ENCODE data around the gene ZDHHC14.

Gene ZDHHC14

DNA sequence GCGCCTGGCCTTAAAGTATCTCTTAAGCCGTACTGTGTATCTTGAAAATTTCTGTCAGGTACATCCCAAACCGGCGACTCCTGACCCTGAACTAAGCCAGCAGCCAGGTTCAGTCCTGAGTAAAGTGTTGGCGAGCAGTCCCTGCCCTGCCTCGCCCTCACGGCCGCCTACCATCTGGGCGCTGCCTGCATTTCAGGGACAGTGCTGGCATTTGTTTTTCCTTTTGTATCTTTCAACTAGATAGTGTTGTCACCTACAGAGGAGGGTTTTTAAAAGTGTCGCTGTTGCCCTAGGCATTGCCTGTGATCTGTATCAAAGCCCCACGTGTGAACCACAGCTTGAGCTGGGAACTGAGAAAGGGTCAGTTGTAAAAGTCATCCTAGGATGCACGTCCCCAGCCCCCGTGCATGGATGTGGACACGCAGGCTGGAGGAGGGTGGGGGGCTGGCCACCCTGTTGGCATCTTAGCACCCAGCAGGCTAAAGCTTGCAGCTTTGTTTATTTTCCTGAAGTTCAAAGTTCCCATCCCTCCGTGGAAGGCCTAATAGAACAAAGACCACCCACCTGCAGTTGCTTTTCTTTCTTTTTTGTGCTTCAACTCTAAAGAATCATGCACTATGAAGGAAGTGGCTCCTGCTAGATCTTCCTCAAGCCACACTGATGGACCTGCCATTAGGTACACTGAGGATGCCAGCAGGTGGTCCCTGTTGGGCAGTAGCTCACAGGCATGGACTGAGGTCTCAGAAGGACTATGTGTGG, 136.8 kb downstream of the ZDHHC14 start:
- in situ Hi-C loops (cut with HindIII; ENCODE audit: low sequenced_read_pairs): no loop called here
- DNase-seq (ENCODE audit: low read depth, low spot score): no peak
- TF ChIP-seq, protein P1, sequence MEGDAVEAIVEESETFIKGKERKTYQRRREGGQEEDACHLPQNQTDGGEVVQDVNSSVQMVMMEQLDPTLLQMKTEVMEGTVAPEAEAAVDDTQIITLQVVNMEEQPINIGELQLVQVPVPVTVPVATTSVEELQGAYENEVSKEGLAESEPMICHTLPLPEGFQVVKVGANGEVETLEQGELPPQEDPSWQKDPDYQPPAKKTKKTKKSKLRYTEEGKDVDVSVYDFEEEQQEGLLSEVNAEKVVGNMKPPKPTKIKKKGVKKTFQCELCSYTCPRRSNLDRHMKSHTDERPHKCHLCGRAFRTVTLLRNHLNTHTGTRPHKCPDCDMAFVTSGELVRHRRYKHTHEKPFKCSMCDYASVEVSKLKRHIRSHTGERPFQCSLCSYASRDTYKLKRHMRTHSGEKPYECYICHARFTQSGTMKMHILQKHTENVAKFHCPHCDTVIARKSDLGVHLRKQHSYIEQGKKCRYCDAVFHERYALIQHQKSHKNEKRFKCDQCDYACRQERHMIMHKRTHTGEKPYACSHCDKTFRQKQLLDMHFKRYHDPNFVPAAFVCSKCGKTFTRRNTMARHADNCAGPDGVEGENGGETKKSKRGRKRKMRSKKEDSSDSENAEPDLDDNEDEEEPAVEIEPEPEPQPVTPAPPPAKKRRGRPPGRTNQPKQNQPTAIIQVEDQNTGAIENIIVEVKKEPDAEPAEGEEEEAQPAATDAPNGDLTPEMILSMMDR (IDR thresholded peaks at IDR 0.05; ENCODE audit: low read depth, low read length): no peak
- no peak overlapping the region for H3K4me3 ChIP-seq (ENCODE audit: low read depth, low read length)

DNA sequence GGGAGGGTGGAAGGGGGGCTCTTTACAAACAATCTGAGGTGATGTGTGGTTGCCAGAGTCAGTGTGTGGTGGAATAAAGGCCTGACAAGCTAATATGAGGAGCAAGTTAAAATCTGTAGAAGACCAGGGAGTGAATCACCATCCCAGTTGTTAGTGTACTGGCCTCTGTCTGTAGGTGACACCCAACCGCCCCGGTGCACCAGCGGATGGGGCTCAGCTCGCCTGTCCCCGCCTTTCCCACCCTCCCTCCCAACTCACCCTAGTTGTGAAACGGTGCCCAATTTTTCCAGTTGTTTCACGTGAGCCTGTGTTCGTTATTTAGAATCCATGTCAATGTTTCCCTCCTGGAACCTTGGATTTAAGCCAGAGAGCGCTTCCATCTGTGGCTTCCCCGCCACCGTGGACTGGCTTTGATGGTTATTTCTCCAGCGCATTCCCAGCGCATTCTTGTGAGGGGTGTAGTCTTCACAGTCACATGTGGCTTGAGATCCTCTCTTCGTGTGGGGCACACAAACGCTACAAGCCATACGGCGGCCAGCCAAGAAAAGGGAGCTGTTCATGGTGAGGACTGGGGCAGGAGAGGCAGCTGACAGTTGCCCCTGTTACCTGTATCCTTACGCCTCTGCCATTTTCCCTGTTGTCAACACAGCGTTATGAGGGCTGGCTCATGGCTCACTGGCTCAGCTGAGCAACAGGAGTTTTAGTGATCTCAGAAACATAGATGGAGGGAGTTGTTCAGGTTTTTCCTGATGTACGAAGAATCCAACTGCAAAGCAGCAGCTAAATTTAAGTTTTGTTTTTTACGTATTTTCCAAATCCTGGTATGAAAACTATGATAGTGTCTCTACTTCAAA, 137.6 kb downstream of the ZDHHC14 start:
- peak; percentile 13 for DNase-seq (ENCODE audit: low read depth, low spot score)
- in situ Hi-C loops (cut with HindIII; ENCODE audit: low sequenced_read_pairs): no loop called here
- H3K4me3 ChIP-seq (ENCODE audit: low read depth, low read length): no peak overlapping the region
- TF ChIP-seq, protein P1 (IDR thresholded peaks at IDR 0.05; ENCODE audit: low read depth, low read length): no peak

DNA sequence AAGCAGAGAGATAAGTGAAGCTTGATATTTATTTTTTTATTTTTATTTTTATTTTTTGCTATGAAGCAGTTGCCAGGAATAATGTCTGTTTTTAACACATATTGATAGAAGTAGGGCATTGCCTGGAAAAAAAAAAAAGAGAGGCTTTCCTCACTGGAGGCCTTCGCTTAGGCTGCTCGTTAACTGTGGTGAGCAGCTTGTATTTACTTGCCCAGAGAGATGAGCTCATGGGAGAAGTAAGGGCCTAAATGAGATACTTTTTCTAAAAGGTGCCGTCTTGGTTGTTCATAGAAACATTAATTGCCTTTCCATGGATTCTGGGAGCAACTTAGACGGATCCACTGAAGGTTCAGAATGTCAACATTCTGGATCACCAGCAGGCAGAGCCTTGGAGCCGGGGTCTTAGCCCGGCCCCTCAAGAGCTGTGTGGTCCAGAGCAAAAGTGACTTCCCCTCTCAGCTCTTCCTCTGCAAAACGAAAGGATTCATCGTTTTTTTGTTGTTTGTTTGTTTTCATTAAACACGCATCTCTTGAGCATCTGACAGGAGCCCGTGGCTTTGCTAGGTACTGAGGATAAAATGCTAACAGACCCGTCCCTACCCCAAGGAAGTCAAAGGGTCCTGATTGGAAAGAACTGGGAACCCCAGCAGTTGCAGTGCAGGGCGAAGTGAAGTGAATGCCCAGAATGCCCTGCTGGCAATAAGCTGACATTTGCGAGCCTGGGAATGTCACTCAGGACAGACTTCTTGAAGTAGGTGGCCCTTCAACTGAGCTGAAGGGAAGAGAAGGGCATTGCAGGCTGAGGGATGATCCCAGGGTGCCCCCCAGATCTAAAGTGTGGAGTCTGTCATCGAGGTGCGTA, 138.5 kb downstream of the ZDHHC14 start:
- DNase-seq (ENCODE audit: low read depth, low spot score): no peak
- TF ChIP-seq, protein P1 (IDR thresholded peaks at IDR 0.05; ENCODE audit: low read depth, low read length): no peak
- no peak overlapping the region for H3K4me3 ChIP-seq (ENCODE audit: low read depth, low read length)
- in situ Hi-C loops (cut with HindIII; ENCODE audit: low sequenced_read_pairs): no loop called here

DNA sequence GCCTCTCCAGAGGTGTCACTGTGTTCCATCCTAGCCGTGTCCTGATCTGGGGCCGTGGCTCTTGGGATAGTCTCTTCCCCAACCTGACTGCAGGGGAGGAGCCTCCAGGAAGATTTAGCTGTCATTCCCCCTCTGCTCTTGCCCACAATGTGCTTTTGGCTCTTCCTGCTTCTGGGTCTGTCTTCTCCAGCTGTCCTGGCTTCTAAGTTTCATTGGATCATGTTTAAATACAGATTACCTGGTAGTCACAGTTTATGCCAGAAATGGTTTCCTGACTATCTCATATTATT, 139.1 kb downstream of the ZDHHC14 start:
- H3K4me3 ChIP-seq (ENCODE audit: low read depth, low read length): no peak overlapping the region
- in situ Hi-C loops (cut with HindIII; ENCODE audit: low sequenced_read_pairs): no loop called here
- TF ChIP-seq, protein P1 (IDR thresholded peaks at IDR 0.05; ENCODE audit: low read depth, low read length): no peak
- DNase-seq (ENCODE audit: low read depth, low spot score): no peak

DNA sequence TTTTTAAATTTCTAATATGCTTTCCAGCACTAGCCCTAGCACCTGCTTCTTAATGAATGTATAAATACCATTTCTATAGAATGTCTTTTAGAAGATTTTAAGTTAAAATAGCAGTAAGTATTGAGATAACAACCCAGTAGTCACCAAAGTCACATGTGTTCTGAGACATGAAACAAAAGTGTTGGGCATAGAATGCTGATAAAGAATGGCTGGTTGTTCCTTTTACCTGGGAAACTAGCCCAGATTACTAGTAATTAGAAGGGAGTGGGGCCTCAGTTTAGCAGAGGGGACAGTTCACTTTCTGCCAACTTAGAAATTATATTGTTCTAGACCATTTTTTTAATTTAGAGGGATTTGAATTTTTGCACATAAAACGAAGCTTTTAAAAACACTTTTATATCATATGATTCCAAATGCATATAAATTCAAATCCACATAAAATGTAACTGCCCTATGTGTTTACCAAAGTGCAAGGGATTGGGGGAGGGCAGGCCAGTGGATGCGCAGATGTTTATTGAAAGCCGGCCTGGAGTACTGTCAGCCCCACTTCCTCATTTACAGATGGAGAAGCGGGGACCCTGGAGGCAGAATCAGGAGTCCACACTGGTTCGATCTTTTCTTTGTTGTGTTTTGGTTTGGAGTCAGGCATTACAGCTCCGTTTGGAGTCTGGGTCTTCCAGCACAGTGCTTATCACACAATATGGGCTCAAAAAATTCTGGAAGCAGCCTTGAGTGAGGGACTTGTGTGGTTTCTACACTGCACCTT, 139.8 kb downstream of the ZDHHC14 start:
- H3K4me3 ChIP-seq (ENCODE audit: low read depth, low read length): no peak overlapping the region
- in situ Hi-C loops (cut with HindIII; ENCODE audit: low sequenced_read_pairs): no loop called here
- TF ChIP-seq, protein P1 (IDR thresholded peaks at IDR 0.05; ENCODE audit: low read depth, low read length): no peak
- no peak for DNase-seq (ENCODE audit: low read depth, low spot score)

Measured in astrocyte of the spinal cord (primary cell).